GM06990 (cell line): Measurements from ENCODE around the gene SLC16A3.

Experiments
- DNase-seq: peaks from one replicate; pipeline ENCODE4 v3.0.0-alpha.2; 2011; ENCODE audit not compliant: insufficient read length; ENCODE audit errors: extremely low read depth
- H3K27me3 ChIP-seq: replicated peaks from 2 replicates; pipeline ENCODE4 v1.6.0; 2011; ENCODE audit warnings: low read length; ENCODE audit not compliant: control insufficient read depth, insufficient read depth
- H3K36me3 ChIP-seq: 2 replicates; pipeline ENCODE4 v1.5.1; 2011; ENCODE audit warnings: low read length; ENCODE audit not compliant: control insufficient read depth, insufficient read depth
- H3K4me3 ChIP-seq: replicated peaks from 2 replicates; pipeline ENCODE4 v1.5.1; 2011; ENCODE audit warnings: low read depth, mild to moderate bottlenecking, control low read depth, low read length
- TF ChIP-seq, protein P1 (sequence below): IDR thresholded peaks from 2 replicates; pipeline ENCODE4 v1.5.1; 2011; ENCODE audit warnings: low read length, control low read depth, mild to moderate bottlenecking, inconsistent platforms; ENCODE audit not compliant: insufficient read depth, poor library complexity, severe bottlenecking

The SLC16A3 gene

DNA sequence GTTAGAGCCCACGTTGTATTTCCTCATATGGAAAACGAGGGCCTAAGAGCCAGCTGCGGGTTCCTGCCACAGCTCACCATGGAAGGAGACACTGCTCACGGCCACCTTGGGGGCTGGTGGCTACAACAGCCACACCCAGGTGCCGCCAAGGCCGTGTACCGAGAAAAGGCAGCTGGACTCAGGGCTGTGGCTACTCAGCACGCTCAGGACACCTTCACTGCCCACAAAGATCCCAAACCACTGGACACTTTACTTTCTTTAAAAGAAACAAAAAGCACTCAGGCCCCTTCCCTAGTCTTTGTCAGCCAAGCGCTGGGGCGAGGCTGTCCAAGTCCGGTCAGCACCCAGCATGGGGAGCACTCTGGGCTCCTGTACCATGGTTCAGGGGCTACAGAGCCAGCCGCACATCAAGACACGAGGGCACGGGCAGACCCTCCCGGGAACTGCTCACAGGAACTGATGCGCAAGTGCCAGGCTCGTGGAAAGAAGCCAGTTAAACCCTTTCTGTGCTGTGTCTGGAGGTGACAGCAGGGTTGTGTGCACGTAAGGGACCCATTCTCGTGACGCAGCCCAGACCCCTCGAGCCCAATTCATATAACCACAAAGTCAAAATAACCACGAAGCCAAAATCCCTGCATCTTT is 18.5 kb downstream of the SLC16A3 start:
- Histone ChIP-seq H3K4me3 (no peak overlapping the region), H3K36me3 (peaks cover 68% of the 10 kb centered on the region), H3K27me3 (no peaks in the 10 kb centered on the region)
- TF ChIP-seq, protein P1, sequence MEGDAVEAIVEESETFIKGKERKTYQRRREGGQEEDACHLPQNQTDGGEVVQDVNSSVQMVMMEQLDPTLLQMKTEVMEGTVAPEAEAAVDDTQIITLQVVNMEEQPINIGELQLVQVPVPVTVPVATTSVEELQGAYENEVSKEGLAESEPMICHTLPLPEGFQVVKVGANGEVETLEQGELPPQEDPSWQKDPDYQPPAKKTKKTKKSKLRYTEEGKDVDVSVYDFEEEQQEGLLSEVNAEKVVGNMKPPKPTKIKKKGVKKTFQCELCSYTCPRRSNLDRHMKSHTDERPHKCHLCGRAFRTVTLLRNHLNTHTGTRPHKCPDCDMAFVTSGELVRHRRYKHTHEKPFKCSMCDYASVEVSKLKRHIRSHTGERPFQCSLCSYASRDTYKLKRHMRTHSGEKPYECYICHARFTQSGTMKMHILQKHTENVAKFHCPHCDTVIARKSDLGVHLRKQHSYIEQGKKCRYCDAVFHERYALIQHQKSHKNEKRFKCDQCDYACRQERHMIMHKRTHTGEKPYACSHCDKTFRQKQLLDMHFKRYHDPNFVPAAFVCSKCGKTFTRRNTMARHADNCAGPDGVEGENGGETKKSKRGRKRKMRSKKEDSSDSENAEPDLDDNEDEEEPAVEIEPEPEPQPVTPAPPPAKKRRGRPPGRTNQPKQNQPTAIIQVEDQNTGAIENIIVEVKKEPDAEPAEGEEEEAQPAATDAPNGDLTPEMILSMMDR = no peak
- no peak for DNase-seq

DNA sequence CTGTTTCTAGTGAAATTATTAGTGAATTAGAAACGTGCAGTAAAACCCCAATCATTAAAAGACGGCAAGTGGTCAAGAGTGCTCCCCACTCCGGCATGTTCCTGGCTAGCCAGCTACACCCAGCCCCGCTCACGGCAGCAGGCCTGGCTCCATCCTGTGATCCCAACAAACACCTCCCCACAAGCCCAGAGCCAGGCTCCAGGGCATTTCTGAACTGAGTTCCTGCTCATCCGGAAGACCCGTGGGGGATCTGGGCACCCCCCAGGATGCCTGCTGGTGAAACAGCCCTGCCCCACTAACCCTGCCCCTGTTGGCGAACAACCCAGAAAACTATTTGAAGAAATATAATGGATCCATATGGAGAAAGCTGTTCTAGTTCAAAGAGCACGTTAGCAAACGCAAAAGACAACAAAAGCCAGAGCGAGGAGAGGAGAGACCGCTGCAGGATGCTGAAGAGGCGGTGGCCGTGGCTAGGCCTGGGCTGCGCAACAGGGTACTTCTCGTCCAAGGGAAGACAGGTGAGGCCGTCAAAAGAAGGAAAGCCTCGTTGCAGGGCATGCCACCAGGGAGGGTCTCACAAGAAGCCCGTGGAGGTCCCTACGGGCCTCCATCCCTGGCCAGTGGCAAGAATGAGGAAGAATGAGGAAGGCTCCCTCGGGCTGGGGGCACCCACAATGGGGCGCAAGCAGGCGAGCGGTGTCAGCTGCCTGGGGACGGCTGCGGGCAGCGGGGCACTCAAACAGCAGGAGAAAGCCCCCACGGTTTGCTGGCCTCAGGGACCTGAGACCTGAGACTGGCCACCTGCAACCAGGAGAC is 19.2 kb downstream of the SLC16A3 start:
- DNase-seq = no peak
- no peaks in the 10 kb centered on the region for H3K27me3 ChIP-seq
- TF ChIP-seq, protein P1 = no peak
- peaks cover 72% of the 10 kb centered on the region for H3K36me3 ChIP-seq
- H3K4me3 ChIP-seq = no peak overlapping the region

DNA sequence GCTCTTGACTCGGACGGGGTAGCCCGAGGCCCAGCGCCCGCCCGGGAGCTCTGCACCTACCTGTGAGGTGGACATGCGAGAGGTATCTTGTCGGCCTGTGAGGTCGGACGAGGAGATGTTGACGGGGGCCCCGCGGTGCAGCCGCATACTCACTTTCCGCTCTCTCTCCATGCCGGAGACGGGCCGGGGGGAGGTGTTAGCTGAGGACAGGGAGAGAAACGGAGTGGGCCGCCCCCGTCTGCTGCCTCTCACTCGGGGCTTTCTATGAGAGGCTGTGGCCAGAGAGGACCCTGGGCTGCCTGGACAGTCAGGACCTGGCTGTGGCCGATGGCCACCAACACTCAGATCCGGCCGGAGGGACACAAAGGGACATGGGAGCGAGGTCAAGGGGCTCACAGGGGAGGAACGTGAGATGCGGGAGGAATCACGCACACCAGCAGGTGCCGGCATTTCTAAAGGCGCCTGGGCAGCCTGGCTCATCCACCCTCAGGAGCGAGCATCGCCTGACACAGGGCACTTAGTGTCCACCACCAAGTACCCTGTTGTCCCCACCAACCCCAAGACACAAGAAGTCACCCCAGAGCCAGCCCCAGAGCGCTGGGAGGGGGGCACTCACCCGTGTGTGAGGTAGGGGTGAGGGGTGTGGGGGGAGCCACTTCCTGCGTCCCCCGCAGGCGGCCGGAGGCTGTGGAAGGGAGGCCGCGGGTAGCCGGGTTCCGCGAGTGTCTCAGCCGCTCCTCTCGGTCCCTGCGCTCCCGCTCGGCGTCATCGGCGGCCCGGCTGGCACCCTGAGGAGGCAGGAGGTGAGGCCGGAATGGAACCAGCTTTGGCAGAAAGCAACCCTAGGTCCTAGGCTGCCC is 20.2 kb downstream of the SLC16A3 start:
- H3K36me3 ChIP-seq = peaks cover 67% of the 10 kb centered on the region

DNA sequence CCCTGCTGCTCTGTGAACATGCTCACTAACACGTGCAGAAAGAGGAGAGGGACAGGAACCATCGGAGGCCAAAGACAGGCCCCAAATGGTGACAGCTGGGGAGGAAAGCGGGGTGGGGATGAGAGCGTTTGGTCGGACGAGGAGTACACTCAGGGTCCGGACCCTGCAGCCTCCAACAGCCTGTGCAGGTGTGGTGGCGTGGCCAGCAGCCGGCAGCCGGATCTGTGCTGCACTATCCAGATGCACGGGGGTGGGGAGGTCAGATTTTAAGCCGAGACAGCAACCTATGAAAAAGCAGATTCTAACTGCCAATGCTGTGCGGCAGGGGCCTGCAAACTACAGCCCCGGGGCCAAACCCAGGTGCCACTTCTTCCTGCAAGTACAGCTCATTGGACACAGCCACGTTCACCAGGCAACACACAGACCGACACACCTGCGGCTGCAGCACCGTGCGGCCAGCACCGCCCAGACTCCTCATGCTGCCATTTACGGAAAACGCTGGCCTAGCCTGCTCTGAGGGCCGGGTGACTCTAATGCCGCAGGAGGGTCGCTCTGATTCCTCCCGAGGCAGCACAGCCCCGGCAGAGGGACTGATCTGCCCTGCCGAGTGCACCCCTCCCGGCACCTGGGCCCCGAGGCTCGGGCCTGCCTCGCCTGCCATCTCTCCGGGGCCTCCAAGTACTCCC is 21.2 kb downstream of the SLC16A3 start:
- TF ChIP-seq, protein P1 = no peak
- H3K36me3 ChIP-seq = peaks cover 61% of the 10 kb centered on the region
- no peak for DNase-seq
- no peak overlapping the region for H3K4me3 ChIP-seq
- no peaks in the 10 kb centered on the region for H3K27me3 ChIP-seq

More for the DNA sequence above, 20.2 kb downstream of the SLC16A3 start:
- DNase-seq = no peak
- TF ChIP-seq, protein P1 = no peak
- Histone ChIP-seq H3K4me3 (no peak overlapping the region), H3K27me3 (no peaks in the 10 kb centered on the region)

DNA sequence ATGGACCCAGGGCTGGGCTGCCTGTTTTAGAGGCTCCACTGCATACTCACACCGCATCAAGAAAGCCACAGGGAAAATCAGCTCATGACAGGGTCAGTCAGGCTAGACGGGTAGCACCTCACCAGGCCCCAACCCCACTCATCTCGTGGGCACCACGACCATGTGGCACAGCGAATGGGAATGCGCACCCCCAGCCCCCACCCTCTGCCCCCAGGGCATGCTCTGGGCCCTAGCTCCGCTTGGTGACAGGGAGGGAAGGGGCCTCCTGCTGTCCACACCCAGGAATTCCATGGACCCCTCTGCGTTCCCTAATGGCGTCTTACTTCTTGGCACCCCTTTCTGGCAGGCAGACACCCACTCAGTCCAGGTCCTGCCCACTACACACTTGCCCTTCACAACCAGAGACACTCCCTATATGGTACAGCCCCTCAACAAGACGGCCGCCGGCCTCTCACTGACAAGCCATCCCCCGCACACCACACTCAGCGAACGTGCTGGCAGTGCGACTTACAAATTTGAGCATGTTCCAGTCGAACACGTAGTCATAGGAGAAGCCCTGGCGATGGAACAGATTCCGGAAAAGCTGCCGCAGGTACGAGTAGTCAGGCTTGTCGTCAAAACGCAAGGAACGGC is 22.1 kb downstream of the SLC16A3 start:
- TF ChIP-seq, protein P1 = no peak
- Histone ChIP-seq H3K36me3 (peaks cover 62% of the 10 kb centered on the region), H3K27me3 (no peaks in the 10 kb centered on the region), H3K4me3 (no peak overlapping the region)
- DNase-seq = no peak
